Measurements from ENCODE around the gene THY1. TPM values are rescaled to one million over a fixed set of nuclear protein-coding genes. Genes with fewer than 3 reads are reported as not detected.

The THY1 gene
- total and polyA plus RNA-seq, 9 of the 15 experiments (the other 6 are each of a cell fraction or from before 2014, with no cell fraction given) = 0.07 to 0.40 (median 0.16) TPM; not detected in 5

DNA sequence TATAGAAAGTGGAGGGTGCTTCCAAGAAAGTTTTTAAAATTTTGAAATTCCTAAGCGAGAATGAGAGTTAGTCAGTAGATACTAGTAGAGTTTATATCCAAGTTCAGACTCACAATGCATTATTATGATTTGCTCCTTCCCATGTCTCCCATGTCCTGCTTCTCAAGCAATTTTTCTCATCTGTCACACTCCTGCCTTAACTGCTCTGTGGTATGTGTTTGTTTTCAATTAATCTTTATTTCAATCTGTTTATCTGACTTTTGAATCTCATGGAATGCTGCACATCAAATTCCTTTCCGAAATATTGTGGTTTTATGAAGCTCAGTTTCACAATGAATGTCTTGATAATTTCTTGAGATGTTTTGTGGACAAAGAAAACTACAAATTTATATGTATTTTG is 18.1 kb downstream of the THY1 start:
- Histone ChIP-seq H3K4me2 (ENCODE audit: insufficient read depth, low read length) (no peak overlapping the region), H3K27me3 (ENCODE audit: control insufficient read depth in 2 of 2, insufficient read depth in 2 of 2, low read length in 2 of 2) (no peaks in the 10 kb centered on the region), H3K9ac (ENCODE audit: insufficient read depth in 1 of 2, low read depth in 2 of 2, low read length in 2 of 2) (no peak overlapping the region), H3K79me2 (ENCODE audit: control insufficient read depth, insufficient read depth, low read length) (no peaks in the 10 kb centered on the region), H3K27ac (ENCODE audit: extremely low read depth, low read depth, low read length) (no peak overlapping the region), H2AFZ (ENCODE audit: low read depth, low read length) (no peak overlapping the region), H3K4me3 (no peak overlapping the region), H4K20me1 (replicated peaks; ENCODE audit: control insufficient read depth, insufficient read depth, low read length) (no peaks in the 10 kb centered on the region), H3K36me3 (ENCODE audit: control insufficient read depth, insufficient read depth, low read length) (no peaks in the 10 kb centered on the region), H3K9me1 (ENCODE audit: control insufficient read depth, insufficient read depth, low read length) (no peaks in the 10 kb centered on the region), H3K4me1 (replicated peaks in 1 of 2; ENCODE audit: control insufficient read depth in 2 of 2, insufficient read depth in 2 of 2, low read length in 2 of 2) (peaks cover 0 to 4% of the 10 kb centered on the region in 2 experiments; a peak in 1 of 5 replicates), H3K9me3 (replicated peaks; ENCODE audit: control insufficient read depth, insufficient read depth, low read depth, low read length) (peaks cover 3% of the 10 kb centered on the region)
- 11% methylated on average over 2 of the region's 2 CpGs for WGBS (ENCODE audit: insufficient coverage, low coverage, missing lambda C conversion rate)
- in situ Hi-C loops (cut with MboI) = no loop called here
- FAIRE-seq = no peak
- TF ChIP-seq, protein P1, sequence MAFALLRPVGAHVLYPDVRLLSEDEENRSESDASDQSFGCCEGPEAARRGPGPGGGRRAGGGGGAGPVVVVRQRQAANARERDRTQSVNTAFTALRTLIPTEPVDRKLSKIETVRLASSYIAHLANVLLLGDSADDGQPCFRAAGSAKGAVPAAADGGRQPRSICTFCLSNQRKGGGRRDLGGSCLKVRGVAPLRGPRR (CRISPR knock-in tag; IDR thresholded peaks at IDR 0.05) = no peak
- no peak for TF ChIP-seq ZNF830 (CRISPR knock-in tag; IDR thresholded peaks at IDR 0.05)
- no peak for TF ChIP-seq GMEB1 (CRISPR knock-in tag; IDR thresholded peaks at IDR 0.05)
- TF ChIP-seq, protein P2, sequence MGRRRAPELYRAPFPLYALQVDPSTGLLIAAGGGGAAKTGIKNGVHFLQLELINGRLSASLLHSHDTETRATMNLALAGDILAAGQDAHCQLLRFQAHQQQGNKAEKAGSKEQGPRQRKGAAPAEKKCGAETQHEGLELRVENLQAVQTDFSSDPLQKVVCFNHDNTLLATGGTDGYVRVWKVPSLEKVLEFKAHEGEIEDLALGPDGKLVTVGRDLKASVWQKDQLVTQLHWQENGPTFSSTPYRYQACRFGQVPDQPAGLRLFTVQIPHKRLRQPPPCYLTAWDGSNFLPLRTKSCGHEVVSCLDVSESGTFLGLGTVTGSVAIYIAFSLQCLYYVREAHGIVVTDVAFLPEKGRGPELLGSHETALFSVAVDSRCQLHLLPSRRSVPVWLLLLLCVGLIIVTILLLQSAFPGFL (CRISPR knock-in tag; IDR thresholded peaks at IDR 0.05) = no peak
- no peak for TF ChIP-seq SIN3B (IDR thresholded peaks at IDR 0.05; ENCODE audit: low read depth)
- TF ChIP-seq HDAC3 (IDR thresholded peaks at IDR 0.05; ENCODE audit: borderline replicate concordance, partially characterized antibody) = no peak
- no peak for TF ChIP-seq FUS (optimal IDR thresholded peaks at IDR 0.05; ENCODE audit: low read depth, low read length)
- TF ChIP-seq ZBTB40 (IDR thresholded peaks at IDR 0.05) = no peak
- TF ChIP-seq ZBTB40 (CRISPR knock-in tag; IDR thresholded peaks at IDR 0.05) = no peak
- no peak for TF ChIP-seq MAFG (tag; conservative IDR thresholded peaks at IDR 0.05)
- ChIA-PET CTCF (ENCODE audit: low intra/inter-chr PET ratio) (no interaction called here), POLR2A (no interaction called here)
- BruUV-seq (replicated peaks) = no TSS peak
- no peak for DNase-seq (ENCODE audit: extremely low read depth in 1 of 4, low spot score in 3 of 4)
- intact Hi-C loops (cut with micrococcal nuclease) = no loop called here
- ATAC-seq = no peak
